Measurements from ENCODE around the gene ZNF354C.

The ZNF354C gene

DNA sequence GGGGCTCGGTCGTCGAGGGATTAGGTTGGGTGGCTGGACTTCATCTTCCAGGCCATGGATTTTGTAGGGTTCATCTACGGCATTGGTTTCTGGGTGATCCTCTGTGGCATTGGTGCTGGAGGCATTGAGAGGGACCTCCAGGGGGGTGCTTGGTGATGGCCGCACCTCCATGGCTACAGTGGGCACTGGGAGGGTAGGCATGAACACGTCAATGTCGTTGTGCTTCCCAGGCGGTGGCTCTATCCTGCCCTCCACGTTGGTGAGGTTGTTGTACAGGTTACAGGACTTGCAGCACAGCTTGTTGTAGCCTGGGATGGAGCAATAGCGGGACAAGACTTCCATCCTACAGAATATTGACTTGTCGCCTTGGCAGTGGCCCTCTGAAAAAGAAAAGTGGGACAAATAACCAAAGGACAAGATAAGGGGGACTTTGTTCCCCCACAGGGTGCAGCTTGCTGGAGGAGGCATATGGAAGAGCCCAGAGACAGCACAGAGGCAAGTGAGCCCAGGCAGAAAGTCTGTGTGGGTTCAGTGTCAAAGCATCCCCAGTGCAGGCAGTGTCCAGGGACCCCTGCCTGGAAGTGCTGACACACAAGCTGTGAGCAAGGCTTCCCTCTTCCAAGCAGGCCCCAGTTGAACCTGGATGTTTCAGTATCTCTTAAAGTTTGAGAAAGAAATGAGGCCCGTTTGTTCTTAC lies 53.9 kb downstream of the ZNF354C start:
- no peak for DNase-seq (ENCODE audit: low spot score)

DNA sequence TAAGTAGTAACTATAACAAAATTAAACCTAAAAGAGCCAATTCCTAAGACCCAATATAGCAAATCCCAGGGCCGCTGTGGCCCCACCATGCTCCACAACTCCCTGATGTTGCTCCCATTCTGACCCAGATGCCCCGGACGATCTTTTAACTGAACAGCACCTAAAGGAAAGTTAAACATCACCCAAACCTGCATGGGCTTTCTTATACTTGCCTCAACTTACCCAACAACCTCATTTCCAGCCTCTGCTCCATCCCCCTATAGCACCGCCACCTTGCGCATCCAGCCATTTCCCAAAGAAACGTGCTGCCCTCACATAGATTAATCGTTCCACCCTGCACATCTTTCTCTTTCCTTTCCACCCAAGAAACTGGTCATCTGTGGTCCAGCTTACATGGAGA lies 54.6 kb downstream of the ZNF354C start:
- no peak for DNase-seq (ENCODE audit: low spot score)

DNA sequence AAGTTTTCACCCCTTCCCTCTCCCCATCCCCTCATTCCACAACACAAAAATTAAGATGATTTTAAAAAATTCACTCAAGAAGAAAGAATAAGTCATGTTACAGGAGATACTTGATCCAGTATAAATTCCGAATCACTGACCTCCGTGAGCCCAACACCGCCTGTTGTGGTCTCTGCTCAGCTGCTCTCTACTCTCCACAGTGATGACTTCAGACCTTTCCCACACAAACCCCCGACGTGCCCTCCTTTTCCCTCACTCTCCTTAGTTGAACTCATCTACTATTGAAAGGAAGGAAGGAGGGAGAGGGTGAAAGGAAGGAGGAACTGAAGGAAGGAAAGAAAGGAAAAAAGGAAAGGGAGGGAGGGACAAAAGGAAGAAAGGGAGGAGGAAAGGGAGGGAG lies 55.1 kb downstream of the ZNF354C start:
- no peak for DNase-seq (ENCODE audit: low spot score)

DNA sequence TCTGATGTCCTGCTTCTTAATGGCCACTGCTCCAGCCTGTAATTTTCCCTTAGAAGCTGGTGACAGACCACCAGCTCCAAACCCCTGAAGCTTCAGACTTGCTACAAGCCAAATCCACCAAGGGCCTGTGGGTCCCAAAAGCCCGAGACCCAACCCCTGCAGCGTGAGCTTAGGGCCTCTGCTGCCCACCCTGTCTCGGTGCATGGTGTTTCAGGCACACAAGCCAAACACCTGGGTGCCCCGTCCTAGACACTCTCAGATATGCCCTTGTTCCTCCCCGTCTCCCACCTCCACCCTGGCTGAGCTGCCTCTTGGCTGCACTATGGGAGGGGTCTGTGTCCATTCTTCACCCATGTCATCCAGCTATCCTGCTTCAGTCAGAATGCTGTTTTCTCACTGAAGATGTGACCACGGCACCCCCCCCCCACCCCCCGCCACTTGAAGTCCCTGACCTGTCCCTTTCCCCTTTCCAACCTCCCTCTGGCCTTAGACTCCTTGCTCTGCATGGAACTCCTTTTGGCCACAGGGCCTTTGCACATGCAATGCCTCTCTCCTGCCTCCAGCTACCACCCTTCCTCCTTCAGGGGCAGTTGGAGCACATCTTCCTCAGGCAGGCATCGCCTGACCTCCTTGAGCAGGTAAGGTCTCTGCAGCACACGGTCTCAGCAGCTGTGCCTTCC lies 55.8 kb downstream of the ZNF354C start:
- no peak for DNase-seq (ENCODE audit: low spot score)

DNA sequence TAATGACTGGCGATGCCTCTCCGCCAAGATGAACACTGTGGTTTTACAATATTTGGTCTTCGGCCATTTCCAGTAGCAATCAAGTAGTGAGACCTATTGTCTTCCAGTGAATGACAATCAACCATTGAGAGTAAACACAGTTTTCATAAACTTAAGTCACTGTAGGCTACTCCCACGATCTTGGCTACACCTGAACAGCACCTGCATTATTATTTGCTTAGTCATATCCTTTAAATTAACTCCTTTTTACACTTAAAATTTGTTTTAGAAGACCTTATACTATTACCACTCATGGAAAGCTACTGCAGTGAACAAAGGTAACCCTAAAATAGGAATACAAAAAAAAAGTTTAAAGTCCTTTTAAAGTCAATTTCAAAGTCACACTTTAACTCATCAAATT lies 58.2 kb downstream of the ZNF354C start:
- DNase-seq (ENCODE audit: low spot score) = peak; percentile 6

DNA sequence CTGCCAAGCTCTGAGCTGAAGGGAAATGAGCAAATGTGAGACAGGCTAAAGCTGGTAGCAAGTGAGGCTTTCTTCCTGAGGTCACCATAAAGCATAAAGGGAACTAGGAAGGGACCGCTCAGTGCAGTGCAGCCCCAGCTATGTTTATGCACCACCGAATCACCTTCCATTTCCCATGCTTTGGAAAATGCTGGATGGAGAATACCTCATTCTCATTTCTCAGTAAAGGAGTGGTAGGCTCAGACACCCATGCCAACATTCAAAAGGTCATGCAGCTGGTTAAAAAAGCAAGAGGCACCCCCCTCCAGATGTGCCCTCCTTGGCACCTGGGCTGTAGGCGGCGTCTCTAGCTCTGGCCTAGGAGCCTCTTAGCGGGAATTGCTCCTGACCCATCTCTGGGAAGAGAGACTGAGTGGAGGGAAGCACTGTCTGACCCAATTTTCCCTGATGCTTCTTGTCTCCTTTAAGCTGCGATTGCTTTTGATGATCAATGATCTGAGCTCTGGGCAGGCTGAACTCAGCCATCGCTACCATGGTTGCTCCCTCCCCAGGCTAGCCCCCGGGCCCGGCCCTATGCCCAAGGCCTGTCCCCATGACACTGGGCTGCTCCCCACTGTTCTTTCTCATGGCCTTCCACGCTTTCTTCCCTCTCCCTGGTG lies 58.7 kb downstream of the ZNF354C start:
- DNase-seq (ENCODE audit: low spot score) = no peak

DNA sequence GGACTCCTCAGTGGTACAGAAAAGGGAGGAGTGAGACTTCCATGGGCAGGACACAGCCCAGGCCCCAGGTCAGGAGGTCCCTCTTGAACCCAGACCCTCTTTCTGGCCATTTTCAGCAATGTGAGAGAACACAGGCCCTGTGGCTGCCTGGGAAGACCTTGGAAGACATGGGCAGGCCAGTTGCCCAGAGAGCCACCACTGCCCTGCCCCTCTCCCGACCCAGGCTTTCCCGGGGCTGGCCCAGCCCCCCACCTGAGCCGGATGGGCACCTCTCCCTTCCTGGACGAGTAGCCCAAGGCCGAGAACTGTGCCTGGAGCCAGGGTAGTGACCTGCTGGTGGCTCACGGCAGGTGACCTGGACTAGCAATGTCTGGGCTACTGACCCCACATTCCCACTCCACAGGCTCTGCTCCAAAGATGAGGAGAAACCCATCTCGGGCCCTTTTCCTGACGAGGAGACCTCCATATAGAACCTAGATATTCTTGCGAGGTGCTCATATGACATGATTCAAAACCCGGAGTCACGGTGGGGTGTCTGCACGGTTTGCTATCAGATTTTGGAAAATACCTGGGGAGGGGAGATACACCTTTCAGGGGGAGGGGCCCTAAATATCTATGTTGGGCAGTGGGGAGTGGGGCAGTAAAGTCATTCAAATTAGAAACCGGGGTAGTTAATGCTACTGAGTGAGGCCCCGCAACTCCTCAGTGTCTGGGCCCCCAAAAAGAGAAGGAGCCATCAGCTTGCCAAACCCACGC lies 59.4 kb downstream of the ZNF354C start:
- no peak for DNase-seq (ENCODE audit: low spot score)

DNA sequence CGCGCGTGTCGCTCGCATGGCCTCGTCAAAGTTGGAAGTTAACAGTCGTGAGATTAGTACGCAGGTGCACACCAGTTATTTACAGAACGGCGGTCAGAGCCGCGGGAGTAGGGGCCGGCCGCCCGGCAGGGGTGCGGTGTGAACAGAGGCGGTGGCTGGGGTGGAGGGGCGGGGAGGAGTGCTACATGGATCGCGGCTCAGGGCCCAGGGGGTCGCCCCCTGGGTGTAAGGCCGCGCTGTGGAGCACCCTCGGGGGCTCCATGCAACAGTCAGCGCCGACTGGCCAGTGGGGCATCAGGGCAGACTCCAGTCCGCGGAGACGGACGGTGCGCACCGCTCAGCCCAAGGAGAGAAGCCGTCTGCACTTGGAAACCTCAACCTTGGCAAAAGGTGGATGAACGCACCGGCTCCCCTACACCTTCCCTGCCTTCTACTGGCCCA lies 60.3 kb downstream of the ZNF354C start:
- no peak for DNase-seq (ENCODE audit: low spot score)

DNA sequence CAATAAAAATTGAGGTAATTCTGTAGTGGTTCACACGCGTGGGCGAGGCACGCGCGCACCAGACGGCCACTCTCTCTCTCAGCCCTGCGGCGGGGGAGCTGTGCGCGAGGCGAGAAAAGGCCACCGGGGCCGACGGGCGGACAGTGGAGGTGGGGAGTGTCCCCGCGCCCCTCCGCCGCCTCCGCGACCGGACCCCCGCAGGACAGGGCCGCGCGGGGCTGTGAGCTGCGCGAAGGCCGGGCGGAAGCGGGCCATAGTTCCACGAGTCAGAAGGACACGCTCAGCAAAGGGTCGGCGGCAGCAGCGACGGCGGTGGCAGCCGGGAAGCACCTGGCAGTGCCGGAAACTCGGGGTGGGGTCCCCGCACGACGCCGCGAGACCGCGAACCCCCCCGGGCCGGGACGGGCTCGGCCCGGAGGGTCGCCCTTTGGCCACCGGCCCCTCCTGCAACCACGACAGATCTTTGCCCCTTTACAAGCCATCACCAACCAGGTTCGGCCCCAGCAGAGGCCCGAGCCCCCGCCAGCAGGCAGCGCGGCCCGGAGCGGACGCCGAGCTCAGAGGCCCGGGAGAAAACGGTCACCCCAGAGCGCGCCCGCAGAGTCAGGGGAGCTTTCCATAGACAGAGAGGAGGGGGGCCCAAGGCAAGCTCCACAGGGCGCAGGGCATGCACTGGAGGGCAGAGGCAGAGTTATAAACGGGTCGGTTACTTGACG lies 60.9 kb downstream of the ZNF354C start:
- DNase-seq (ENCODE audit: low spot score) = no peak

DNA sequence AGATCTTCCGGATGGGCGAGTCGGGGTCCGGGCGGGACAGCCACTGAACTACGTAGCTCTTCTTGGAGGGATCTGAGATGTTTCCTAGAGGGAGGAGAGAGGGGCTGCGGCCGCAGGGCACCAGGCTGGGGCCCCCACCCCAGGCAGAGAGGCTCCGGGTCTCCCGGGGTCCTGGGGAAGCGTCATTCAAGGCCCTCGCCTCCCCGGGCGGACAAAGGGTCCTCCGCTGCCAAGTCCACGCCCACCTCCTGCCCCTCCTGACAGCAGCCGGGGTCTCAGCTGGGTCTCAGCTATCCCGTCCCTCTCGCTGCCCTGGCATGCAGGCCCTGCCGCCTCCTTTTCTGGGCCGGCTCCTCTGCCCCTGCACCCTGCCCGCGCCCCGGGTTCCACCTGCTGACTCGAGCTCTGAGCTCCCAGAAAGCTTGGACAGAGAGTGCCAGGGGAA lies 61.5 kb downstream of the ZNF354C start:
- no peak for DNase-seq (ENCODE audit: low spot score)

DNA sequence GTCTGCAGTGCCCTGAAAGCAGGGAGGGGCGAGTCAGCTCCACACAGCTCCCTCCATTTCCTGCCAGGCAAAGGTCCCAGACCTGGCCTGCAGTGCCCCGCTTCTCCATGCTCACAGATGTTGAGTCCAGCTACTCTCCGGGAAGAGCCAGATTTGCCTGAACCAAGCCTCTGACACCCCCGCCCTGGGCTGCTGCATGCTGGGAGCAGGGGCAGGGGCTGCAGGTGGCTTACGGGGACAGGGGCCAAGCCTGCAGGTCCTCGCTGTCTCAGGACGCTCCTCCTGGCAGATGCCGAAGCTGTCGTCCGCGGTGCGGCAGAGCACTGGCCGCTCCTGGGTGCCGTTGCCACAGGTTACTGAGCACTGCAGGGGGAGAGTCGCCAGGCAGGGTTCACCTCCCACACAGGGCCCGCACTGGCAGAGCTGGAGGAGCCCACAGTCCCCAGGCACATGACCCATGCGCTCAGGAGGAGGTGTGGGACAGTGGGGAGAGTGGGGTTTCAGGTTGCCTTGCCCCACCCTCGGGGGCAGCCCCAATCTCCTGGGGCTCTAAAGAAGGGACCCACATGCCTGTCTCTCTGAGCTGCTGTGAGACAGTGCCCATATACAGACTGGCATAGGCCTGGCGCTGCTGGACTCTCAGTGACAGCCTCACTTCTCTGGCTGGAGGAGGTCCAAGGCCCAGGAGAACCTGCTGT lies 62.4 kb downstream of the ZNF354C start:
- no peak for DNase-seq (ENCODE audit: low spot score)

DNA sequence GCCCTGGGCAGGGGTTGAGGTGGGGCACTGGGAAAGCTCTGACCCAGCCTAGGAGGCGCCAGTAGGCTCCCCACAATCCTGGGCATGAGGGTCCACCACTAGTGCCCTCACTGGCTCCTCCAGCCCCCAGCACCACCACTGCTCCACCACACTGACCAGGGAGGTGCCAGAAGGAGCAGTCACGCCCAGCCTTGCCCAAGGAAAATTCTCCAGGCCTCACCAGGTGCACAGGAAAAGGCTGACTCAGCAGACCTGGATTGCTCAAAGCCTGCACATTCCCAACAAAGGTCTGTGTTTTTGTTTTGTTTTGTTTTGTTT lies 62.9 kb downstream of the ZNF354C start:
- no peak for DNase-seq (ENCODE audit: low spot score)

DNA sequence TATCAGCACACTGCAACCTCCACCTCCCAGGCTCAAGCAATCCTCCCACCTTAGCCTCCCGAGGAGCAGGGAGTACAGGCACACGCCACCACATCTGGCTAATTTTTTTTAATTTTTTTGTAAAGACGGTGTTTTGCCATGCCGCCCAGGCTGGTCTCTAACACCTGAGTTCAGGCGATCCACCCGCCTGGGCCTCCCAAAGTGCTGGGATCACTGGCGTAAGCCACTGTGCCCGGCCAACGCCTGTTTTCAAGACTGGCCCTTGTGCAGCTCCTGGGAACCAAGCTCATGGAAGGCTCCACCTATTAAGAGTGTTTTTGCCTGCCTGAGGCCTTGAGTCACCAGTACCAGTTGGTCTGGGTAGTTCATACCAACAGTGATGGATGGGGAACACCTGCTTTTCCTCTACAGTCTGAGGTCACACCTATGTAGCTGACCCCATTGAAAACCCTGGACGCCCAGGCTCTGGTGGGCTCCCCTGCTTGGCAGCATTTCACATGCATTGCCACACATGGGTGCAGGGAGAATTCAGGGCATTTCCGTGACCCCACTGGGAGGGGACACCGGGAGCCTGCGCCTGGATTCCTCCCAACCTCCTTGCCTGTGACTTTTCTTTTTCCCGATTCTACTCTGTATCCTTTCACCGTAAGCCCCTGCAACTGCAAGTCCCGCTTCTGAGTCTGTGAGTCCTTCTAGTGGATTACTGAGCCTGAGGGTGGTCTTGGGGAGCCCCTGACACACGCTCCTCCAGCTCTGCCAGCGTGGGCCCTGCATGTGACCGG lies 63.5 kb downstream of the ZNF354C start:
- DNase-seq (ENCODE audit: low spot score) = no peak

DNA sequence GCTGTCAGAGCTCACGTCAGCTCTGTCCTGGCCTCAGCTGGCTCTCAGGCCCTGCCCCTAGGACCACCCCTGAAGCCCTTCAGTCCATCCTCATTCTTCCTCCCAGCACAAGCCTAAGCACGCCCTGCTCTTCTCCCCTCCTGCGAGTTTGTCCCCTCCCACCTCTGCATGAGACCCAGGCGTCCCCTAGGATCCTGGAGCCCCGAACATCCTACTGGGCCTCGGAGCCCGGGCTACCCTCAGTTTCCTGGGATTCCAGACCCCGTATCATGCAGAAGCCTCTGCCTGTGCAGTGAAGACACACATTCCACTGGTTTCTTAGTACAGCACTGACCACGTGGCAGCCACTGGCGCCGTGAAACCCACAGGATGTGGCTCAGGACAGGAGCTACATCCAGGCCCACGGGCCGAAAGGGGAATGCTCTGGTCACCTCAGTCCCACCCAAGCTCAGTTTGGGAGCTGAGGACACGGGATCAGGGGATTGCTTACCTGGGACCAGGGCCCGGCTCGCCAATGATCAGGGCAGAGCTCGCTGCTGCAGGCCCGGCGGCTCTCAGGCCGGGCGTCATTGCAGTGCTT lies 64.2 kb downstream of the ZNF354C start:
- DNase-seq (ENCODE audit: low spot score) = no peak

DNA sequence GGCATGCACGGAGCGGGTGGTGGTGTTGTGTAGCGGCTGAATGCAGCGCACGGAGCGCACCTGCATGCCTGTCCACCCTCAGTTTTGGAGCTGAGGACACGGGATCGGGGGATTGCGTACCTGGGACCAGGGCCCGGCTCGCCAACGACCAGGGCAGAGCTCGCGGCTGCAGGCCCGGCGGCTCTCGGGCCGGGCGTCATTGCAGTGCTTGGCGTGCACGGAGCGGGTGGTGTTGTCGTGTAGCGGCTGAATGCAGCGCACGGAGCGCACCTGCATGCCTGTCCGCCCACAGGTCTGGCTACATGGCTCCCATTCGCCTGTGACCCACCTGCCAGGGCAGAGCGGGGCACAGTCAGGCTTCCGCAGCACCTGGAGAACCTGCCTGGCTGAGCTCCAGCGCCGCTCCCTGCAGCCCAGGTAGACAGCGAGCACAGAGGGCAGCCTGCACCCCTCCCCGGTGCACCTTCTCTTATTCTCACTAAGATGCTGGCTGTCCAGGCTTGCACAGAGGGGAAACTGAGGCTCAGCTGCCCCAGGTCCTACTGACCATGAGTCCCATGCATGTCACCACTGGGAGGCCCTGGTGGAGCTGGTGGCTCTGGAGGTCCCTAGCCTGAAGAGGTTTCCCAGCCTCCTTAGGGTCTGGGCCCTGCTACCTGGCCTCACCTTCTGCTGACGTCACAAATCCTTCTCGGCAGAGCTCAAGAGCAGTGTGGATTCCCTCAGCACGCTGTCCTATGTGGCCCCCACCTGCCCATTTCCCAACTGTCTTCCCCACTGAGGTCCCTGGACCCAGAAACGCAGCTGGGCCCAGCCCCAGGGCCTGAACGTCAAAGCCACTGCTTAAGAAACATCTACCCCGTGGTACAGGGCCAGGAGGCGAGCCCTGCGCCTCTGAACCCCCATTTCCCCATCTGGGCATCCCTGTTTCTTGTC lies 64.9 kb downstream of the ZNF354C start:
- DNase-seq (ENCODE audit: low spot score) = no peak

DNA sequence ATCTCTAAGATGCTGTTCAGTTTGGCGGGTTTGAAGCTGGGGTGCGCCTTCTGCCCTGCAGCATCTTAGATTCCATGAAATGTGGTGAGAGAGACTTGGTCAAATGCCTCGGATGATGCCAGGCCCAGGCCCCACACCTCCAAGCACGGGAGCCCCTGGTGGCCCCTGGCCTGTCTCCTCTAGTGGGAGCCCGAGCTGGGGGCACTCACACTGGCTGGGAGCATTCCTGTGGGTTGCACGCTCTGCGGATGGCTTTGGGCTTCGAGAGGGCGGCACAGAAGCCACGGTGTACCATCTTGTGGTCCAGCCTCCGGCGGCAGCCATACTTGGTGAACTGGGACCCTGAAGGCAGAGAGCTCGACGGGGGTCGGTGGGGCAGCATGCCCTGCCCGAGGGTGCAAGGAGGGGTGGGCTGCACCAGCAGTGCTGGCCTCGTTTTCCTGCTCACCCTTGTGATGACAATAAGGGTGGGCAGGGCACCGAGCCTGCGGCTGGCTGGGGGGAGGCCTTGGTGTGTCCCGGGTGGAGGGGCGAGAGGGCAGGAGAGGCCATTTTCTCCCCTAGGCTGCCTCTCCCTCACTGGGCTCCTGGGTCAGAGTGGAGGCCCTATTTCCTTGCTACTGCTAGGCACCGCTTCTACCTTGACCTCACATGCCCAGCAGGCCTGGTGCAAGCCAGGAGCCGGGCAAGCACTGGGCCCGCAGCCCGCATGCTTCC lies 65.8 kb downstream of the ZNF354C start:
- DNase-seq (ENCODE audit: low spot score) = no peak

DNA sequence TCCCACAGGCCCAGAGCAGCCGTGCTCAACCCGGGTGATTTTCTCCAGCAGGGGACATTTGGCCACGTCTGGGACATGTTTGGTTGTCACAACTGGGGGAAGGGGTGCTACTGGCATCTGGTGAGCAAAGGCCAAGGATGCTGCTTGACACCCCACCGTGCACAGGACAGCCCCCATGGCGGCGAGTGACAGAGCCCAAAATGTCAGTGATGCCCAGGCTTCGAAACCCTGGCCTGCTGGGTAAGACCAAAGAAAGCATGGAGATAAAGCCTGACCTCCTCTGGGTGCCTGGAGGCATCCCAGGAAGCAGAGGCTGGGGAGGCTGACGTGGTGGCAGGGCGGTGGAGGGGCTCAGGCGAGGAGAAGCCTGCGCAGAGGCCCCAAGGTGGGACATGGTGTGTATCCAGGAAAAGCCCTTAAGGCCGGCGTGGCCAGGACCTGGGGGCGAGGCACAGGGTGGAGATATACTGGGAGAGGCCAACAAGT lies 66.4 kb downstream of the ZNF354C start:
- DNase-seq (ENCODE audit: low spot score) = no peak
